GM21528 (cell line): Measurements from ENCODE around the gene DDRGK1.
"Not testable (repeated sequence)": the region's sequence is repeated elsewhere in the genome, so short reads cannot be mapped to it uniquely, and the experiment has no call there.

Experiments
- ATAC-seq: cut with Tn5 transposase; IDR thresholded peaks from one replicate; pipeline ENCODE4 v1.9.1; 2021; ENCODE audit warnings: mild to moderate bottlenecking, moderate library complexity; ENCODE audit not compliant: unreplicated experiment, low FRiP score

The DDRGK1 gene

DNA sequence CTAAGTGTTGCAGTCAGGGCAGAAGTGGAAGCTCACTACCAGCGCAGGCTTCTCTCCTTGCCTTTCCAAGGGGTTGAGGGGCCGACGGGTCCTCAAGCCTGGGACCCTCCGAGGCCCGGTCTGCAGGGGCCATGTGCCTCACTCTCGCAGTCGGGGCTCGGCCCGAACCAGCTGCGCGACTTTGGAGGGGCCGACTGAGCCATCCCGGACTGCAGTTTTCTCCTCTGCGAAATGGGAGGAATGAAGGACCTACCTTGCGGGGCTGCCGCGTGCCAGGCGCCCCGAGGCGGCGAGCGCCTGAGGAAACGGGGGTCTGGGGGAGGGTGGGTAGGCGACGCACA, 36.8 kb downstream of the DDRGK1 start:
- no peak for ATAC-seq

DNA sequence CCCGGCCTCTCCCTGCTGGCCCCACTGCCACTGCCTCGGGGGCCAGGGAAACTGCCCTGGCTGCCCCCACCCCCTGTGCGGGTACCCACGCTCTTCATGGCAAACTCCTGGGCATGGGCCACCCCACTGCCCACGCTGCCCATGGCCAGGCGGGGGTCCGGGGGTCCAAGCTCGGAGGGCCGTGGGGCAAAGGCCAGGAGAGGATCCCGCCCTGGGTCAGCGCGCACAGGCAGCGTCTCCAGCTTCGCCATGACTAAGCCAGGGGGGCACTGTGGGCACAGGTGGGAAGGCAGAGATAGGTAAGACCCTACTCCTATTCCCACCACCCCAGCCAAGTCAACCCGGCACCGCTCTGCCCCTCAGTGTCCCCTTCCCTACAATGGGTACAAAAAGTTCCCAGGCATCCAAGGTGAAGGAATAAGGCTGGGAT, 37.6 kb downstream of the DDRGK1 start:
- no peak for ATAC-seq

DNA sequence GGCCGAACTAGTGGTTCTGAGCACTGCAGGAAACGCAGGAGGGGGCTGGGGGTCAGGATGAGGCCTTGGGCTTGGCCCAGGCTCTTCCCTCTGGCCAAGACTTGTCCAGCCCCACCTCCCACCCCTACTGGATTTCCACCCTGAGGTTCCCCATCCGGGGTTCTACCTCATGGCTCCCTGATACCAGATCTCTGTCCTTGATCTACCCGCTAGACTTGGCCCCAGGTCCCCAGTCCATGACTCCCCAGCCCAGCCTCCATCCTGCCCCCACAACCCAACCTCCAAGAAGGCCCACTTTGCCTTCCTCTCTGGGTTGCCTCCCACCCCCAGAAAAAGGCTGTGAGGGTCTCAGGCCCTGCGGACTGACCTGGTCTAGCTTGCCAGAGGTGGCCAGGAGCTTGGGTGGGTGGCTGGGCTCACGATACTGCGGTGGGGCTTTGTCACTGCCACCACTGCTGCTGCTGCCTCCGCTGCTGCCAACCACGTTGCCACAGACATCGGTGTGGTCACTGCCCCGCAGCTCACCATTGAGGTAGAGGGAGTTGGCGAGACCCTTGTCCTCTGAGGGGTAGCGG, 38.1 kb downstream of the DDRGK1 start:
- no peak for ATAC-seq

DNA sequence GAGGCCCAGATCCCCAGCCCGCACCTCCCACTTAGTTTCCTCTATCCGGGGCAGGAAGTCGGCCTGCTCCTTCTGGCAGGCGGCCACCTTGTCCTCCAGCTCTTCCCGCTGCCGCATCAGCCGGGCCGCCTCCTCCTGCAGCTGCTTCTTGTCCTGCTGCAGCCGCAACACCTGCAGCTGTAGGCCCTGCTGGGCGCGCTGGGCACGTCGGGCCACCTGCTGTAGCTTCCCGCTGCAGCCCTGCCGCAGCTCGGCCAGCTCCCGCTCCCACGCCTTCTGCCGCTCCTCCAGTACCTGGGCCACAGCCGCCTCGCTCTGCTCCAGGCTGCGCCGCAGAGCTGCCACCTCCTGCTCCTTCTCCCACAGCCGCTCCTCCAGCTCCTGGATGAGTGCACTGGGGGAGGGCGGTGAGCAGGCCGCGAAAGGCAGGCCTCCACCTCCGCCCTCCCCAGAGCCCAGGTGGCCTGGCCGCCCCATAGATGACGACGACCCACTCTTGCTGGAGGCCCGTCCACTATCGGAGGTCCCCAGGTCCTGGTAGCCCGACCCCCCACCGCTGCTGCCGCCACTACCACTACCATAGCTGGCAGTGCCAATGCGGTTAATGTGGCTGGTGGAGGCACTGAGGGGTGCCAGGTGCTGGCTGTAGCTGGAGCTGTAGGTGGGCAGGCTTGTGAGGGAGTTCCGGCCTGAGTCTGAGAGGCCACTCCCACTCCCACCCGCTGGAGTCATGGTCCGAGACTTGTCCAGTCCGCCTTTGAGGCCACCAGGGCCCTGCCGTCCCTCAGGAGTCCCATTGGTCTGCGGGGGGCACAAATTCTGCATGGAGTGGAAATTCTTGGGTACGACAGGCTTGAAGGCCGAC, 38.8 kb downstream of the DDRGK1 start:
- ATAC-seq = no peak

DNA sequence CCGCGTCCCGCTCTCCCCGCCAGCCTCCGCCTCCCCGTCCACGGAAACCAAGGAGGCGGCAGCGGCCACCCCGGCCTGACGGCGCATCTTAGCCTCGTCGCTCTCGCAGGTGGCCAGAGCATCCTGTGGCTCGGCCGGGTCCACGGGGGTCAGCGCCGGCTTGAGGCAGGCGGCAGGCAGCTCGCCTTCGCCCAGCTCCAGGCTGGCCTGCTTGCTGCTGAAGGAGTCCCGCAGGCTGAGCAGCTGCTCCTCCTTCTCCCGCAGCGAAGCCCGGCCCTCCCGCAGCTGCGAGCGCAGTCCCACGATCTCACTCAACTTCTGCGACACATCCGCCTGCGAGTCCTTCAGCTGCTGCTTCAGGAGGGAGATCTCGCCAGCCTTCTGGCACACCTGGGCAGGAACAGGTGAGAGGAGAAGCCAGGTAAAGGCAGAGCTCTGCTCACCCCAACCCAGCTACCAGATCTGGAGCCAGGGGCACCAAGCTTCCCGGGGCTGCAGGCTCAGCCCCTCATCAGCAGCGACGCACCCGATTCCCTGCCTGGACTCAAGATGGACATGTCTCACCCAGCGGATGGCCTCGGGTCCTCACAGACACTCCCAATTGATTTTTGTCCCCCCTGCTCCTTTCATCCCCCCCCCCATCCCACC, 39.6 kb downstream of the DDRGK1 start:
- ATAC-seq = no peak

DNA sequence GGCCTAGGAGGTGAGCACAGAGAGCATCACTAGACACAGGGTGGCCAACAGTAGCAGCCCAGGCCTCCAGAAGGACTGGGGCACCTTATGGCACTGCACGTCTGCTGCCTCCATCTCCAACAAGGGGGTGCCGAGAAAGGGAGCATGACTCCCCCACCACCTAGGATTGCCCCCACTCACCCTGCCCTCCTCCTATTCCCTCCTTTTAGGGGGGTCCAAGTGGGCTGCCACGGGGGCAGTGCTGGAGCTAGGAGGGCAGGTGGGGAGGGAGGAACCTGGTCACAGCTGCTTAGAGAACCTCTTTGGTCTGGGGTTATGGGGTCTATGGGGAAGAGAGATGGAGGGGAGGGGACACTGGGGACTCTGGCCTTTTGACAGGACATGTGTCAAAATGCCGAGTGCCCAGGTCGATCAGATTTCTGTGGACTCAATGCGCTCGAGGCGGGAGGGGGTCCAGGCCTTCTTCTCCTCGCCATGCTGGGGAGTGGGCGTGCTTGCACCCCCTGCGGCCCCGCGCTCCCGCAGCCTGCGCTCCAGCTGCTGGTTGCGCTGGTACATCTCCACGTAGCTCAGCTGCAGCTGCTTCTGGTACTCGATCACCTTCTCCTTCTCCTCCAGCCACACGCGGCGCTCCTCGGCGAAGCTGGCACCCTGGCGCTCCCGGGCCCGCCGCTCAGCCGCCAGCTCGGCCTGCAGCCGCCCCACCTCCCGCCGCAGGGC, 40.3 kb downstream of the DDRGK1 start:
- ATAC-seq = no peak

DNA sequence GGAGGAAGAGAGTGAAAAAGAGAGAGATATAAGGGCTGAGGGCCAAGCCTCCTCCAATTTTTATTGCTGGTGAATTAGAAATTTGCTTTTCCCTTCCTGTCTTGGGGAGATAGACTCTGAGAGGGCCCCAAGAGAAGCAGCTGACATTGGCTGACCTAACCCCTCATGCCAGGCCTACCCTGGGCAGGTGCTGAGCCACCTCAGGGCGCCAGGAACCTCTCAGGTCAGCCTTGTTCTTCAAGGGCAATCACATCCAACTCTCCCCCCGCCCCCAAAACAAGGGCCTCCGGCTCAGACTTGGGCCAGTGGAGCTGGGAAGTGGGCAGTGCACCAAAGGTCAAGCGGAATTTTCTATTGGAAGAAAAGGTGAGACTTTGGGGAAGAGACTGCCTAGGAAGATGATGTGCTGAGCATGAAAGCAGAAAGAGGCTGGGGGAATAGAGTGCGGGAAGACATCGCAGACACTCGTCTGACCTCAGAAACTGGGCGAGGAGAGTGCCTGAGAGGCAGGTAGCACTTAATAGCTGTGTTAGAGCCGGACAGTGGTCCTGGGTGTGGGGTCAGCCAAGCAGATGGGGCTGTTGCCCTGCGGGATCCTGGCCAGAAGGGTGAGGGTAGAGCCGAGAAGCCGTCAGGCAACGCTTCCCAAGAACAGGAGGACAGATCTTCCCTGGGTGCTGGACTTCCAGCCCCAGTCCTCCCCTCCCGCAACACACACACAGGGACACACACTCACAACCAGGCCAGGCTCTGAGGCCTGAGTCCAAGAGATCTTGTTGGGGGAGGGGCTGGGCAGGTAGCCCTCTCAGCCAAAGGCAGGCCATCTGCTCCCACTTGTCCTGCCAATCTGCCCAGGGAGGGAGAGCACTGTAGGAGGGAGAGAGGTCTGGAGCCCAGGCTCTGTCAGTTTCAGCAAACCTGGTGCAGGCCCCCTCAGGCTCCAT, 41.1 kb downstream of the DDRGK1 start:
- no peak for ATAC-seq

DNA sequence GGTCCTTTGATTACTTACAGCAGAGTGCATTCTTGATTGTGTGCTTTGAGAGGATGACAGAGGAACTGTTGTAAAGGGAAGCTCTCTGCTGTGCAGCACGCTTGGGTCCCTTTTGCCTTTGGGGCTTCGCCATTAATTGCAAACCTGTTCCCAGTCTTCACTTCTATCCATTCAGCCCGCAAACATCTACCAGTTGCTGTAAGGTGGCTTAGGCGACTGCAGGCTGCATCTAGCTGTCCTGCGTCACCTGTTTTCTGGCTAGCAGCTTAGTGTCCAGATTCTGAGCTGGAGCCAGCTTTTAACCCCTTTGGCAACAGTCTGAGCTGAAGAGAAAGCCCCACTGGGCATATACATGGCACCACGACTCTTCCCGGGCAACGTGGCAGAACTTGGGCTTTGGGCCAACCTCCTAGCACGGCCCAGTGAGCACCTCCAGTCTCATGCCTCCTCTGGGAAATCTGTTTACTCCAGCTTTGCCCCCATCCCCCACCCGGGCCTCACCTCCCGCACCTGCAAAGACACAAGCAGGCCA, 42.3 kb downstream of the DDRGK1 start:
- ATAC-seq = no peak

DNA sequence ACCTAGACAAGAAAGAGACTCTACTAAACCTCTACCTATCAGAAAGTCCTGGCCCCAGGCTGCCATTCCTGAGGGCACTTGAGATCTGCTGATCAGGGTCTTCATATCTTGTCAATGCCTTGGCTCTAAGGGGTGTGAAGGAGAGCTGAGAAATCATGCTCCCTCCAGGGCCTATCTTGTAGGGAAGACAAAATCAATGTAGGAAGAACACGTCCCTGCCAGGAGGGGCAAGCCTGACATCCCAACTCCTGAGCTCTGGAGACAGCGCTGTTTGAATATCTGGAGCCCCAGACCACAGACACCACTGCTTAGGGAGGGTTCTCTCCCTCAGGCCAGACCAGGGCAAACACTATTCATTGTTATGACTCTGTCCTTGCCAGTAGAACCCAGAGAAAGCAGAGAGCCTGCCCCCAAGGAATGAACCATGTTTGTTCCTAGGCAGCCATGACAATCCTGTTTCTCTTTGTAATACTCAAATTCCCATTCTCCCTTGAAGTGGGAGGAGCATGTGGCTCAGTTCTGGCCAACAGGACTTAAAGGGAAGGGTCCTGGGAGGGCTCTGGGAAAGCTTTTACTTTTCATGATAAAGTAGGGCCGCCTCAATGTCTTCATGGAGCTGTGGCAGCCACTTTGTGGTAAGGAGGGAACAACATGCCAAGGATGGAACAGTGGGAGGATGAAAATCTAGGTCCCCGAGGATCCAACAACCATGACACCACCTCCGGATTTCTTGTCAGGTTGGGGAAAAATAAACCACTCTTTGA, 43.0 kb downstream of the DDRGK1 start:
- no peak for ATAC-seq

DNA sequence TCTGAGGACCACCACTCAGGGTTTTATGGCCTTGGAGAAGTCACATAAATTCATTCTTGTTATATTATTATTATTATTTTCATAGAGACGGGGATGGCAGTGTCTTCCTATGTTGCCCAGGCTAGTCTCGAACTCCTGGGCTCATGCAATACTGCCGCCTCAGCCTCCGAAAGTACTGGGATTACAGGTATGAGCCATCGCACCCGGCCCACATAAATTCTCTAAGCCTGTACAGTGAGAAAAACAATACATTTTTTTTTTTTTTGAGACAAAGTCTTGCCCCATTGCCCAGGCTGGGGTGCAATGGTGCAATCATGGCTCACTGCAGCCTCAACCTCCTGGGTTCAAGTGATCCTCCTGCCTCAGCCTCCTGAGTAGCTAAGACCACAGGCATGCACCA, 44.1 kb downstream of the DDRGK1 start:
- ATAC-seq = no peak

DNA sequence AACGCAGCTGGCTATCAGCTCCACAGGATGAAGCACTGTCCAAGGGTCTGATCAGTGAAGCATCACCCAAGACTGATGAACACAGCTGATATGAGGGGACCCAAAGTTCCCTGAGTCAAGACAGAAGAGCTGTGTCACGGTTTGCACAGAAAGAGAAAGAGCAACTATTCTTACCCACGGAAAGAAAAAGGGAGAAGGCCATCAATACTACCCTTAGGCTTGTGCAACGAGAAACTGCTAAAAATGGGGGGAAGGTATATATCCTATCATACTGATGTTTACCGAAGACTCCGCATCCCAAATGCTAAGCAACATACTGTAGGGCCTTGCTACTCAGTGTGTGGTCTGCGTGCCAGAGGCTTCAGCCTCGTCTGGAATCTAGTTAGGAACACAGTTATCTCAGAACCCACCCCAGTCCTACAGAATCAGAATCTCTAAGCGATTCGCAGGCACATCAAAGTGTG, 45.5 kb downstream of the DDRGK1 start:
- ATAC-seq = no peak

DNA sequence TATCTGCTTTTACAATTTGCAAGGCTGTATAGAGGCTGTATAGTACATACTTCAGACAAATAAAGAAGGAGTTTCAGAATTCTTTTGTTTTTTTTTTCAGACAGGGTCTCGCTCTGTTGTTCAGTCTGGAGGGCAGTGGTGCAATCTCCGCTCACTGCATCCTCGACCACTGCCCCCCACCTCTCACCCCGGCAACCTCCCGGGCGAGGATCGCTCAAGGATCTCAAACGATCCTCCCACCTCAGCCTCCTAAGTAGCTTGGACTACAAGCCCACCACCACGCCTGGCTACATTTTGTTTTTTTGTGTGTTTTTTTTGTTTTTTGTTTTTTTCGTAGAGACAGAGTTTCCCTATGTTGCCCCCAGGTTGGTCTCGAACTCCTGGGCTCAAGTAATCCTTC, 46.7 kb downstream of the DDRGK1 start:
- no peak for ATAC-seq

DNA sequence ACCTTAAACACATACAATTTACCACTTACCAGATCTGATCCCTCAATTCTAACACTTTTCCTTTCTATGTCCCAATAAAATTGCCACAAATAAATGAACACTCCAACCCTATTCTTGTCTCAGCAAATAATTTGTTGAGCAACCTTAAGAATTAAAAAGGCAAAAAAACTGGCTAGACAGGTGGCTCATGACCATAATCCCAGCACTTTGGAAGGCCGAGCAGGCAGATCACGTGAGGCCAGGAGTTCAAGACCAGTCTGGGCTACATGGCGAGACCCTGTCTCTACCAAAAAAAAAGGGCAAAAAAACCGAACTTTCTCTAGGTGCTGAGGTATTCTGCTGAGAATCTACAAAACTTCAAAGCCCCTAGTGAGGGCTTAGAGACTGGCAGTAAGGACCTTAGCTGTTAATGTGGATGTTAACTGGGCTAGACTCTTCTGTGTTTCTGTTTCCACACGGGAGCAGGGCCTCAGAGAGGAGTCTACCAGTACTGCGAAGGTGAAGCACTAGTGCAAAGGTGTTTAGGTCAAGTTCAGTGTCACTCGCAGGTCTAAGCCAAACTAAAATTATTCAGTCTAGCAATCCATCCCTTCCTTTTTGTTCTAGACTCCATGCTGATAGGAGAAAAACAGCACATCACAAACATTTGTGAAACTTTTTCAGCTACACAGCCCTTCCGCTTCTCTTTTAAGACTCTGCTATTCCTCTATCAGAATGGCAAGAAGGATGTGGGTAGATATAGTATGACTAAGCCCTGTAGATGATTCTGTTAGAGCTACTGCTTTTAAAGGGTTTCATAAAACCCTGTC, 47.5 kb downstream of the DDRGK1 start:
- ATAC-seq = no peak

DNA sequence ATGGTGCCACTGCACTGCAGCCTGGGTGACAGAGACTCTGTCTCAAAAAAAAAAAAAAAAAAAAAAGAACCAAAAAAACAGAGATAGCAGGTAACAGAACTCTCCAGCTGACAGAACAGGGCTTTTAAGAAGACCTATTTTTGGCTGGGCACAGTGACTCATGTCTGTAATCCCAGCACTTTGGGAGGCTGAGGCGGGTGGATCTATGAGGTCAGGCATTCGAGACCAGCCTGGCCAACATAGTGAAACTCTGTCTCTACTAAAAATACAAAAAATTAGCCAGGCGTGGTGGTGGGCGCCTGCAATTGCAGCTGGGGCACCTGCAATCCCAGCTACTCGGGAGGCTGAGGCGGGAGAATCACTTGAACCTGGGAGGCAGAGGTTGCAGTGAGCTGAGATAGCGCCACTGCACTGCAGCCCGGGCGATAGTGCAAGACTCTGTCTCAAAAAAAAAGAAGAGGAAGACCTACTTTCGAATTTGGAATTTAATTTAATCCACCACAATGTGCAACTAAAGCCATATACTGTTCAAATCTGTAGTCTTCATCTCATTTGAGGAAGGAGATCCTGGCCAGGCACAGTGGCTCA, 52.3 kb downstream of the DDRGK1 start:
- not testable (repeated sequence) for ATAC-seq

DNA sequence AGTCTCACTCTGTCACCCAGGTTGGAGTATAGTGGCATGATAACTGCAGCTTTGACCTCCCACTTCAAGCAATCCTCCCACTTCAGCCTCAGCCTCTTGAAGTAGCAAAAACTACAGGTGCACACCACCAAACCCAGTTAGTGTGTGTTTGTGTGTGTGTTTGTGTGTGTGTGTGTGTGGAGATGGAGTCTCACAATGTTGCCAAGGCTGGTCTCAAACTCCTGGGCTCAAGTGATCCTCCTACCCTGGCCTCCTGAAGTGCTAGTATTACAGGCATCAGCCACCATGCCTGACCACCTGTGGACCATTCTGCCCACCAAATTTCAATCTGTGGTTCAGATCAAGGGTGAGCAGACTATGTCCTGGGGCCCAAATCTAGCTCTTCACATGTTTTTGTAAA, 53.6 kb downstream of the DDRGK1 start:
- no peak for ATAC-seq

DNA sequence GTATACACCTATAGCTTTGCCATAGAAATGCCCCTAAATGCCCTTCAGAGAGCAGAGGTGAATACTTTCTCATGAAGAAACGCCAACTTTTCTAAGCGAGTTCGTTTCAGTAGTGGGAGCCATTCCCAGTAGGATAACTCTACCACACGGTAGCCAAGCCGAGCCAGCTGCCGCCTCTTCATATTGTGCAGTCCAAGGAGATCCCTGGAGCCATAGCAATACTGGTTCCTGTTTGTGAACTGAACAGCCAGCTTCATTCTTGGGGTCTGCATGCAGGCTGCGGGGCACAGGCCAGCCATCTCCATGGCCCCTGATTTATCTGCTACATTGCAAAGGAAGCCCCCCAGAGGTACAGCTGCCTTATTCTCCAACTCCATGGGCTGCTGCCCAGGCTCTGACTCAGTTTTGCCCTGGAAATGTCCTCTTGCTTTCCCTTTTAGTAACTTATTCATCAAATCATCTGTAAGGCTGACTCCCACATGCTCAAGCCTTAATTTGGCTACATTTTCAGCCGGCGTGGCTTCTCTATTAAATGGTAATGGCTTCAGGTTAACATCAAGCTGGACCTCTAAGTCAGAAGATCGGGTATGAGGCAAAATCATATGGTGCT, 57.6 kb downstream of the DDRGK1 start:
- no peak for ATAC-seq

DNA sequence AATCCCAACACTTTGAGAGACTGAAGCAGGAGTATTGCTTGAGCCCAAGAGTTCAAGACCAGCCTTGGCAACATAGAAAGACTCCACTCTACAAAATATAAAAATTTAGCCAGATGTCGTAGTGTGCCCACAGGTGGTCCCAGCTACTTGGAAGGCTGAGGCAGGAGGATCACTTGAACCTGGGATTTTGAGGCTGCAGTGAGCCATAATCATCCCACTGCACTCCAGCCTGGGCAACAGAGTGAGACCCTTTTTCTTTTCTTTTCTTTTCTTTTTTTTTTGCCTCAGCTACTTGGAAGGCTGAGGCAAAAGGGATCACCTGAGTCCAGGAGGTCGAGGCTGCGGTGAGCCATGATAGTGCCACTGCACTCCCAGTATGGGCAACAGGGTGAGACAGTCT, 62.7 kb downstream of the DDRGK1 start:
- no peak for ATAC-seq
